C4-2B (cell line): ENCODE measurements around the gene MYH11.

Experiments
- H3K27ac ChIP-seq: fragments of 450-650 bp; 2 replicates; pipeline ENCODE4 v1.5.1; 2017
- CTCF ChIP-seq: fragments of 450-650 bp; conservative IDR thresholded peaks from 2 replicates; pipeline ENCODE4 v1.5.1; 2017; ENCODE audit warnings: mild to moderate bottlenecking
- ZFX ChIP-seq: fragments of 450-650 bp; IDR thresholded peaks from 2 replicates; pipeline ENCODE4 v1.6.1; 2017

The MYH11 gene

GRCh38 chr16:15764112-15764511 lies 92.7 kb downstream of the MYH11 start:
- H3K27ac ChIP-seq, result no peak overlapping the region
- TF ChIP-seq CTCF, result no peak
- TF ChIP-seq ZFX, result no peak

- no peak for TF ChIP-seq ZFX
- TF ChIP-seq CTCF, result no peak
- H3K27ac ChIP-seq, result no peak overlapping the region
These were observed 96.7 kb downstream of the MYH11 start for GRCh38 chr16:15760129-15760528.

- TF ChIP-seq ZFX (no peak), CTCF (no peak)
- no peak overlapping the region for H3K27ac ChIP-seq
These were observed 97.8 kb downstream of the MYH11 start for GRCh38 chr16:15759070-15759469.

GRCh38 chr16:15757630-15758251 lies 99.1 kb downstream of the MYH11 start:
- no peak for TF ChIP-seq ZFX
- no peak for TF ChIP-seq CTCF
- H3K27ac ChIP-seq, result no peak overlapping the region

- TF ChIP-seq ZFX (no peak), CTCF (no peak)
- H3K27ac ChIP-seq, result no peak overlapping the region
These were observed 99.8 kb downstream of the MYH11 start for GRCh38 chr16:15757077-15757386.

- TF ChIP-seq ZFX (no peak), CTCF (no peak)
- H3K27ac ChIP-seq, result no peak overlapping the region
These were observed 101.8 kb downstream of the MYH11 start for GRCh38 chr16:15754821-15755534.

- H3K27ac ChIP-seq, result no peak overlapping the region
- TF ChIP-seq CTCF, result no peak
- TF ChIP-seq ZFX, result no peak
These were observed 103.9 kb downstream of the MYH11 start for GRCh38 chr16:15752717-15753488.
